ENCODE results near the gene RCAN2.

The RCAN2 gene

GRCh38 chr6:46291275-46291633 lies 200.0 kb downstream of the RCAN2 start:
- no peak for DNase-seq (ENCODE audit: low read depth)

GRCh38 chr6:46290421-46291274 lies 200.6 kb downstream of the RCAN2 start:
- DNase-seq (ENCODE audit: low read depth), result no peak

GRCh38 chr6:46289898-46290297 lies 201.4 kb downstream of the RCAN2 start:
- DNase-seq (ENCODE audit: low read depth), result no peak

- no peak for DNase-seq (ENCODE audit: low read depth)
Observed at GRCh38 chr6:46288835-46289234, 202.4 kb downstream of the RCAN2 start.

GRCh38 chr6:46287681-46288080 lies 203.6 kb downstream of the RCAN2 start:
- DNase-seq (ENCODE audit: low read depth), result no peak

GRCh38 chr6:46287043-46287442 lies 204.2 kb downstream of the RCAN2 start:
- DNase-seq (ENCODE audit: low read depth), result no peak

GRCh38 chr6:46284475-46284874 lies 206.8 kb downstream of the RCAN2 start:
- no peak for DNase-seq (ENCODE audit: low read depth)

GRCh38 chr6:46281110-46281509 lies 210.1 kb downstream of the RCAN2 start:
- DNase-seq (ENCODE audit: low read depth), result peak; percentile 34

- DNase-seq (ENCODE audit: low read depth), result no peak
Observed at GRCh38 chr6:46279874-46280273, 211.4 kb downstream of the RCAN2 start.

GRCh38 chr6:46276576-46277142 lies 214.6 kb downstream of the RCAN2 start:
- no peak for DNase-seq (ENCODE audit: low read depth)

- DNase-seq (ENCODE audit: low read depth), result no peak
Observed at GRCh38 chr6:46274502-46274901, 216.7 kb downstream of the RCAN2 start.

GRCh38 chr6:46273911-46274310 lies 217.3 kb downstream of the RCAN2 start:
- no peak for DNase-seq (ENCODE audit: low read depth)

- no peak for DNase-seq (ENCODE audit: low read depth)
Observed at GRCh38 chr6:46271728-46272127, 219.5 kb downstream of the RCAN2 start.

GRCh38 chr6:46271107-46271506 lies 220.1 kb downstream of the RCAN2 start:
- no peak for DNase-seq (ENCODE audit: low read depth)

- DNase-seq (ENCODE audit: low read depth), result no peak
Observed at GRCh38 chr6:46270336-46270735, 220.9 kb downstream of the RCAN2 start.

GRCh38 chr6:46269447-46270229 lies 221.6 kb downstream of the RCAN2 start:
- DNase-seq (ENCODE audit: low read depth), result no peak

GRCh38 chr6:46267515-46267914 lies 223.7 kb downstream of the RCAN2 start:
- DNase-seq (ENCODE audit: low read depth), result no peak

GRCh38 chr6:46265373-46265772 lies 225.9 kb downstream of the RCAN2 start:
- no peak for DNase-seq (ENCODE audit: low read depth)

- DNase-seq (ENCODE audit: low read depth), result peak; percentile 74
Observed at GRCh38 chr6:46263707-46264086, 227.6 kb downstream of the RCAN2 start.

- no peak for DNase-seq (ENCODE audit: low read depth)
Observed at GRCh38 chr6:46262928-46263706, 228.1 kb downstream of the RCAN2 start.

GRCh38 chr6:46258249-46258648 lies 233.0 kb downstream of the RCAN2 start:
- no peak for DNase-seq (ENCODE audit: low read depth)

GRCh38 chr6:46255528-46255927 lies 235.7 kb downstream of the RCAN2 start:
- no peak for DNase-seq (ENCODE audit: low read depth)
